CD4-positive, alpha-beta T cell treated with Interferon alpha-2 for 1 hour (primary cell): ENCODE results near the gene RNF225.
"Not testable (repeated sequence)": the region's sequence is repeated elsewhere in the genome, so short reads cannot be mapped to it uniquely, and the experiment has no call there.

Experiments
- DNase-seq, 2 donors: peaks; one replicate each; pipeline ENCODE4 v3.0.0-alpha.2; 2020 to 2022

Gene RNF225

DNA sequence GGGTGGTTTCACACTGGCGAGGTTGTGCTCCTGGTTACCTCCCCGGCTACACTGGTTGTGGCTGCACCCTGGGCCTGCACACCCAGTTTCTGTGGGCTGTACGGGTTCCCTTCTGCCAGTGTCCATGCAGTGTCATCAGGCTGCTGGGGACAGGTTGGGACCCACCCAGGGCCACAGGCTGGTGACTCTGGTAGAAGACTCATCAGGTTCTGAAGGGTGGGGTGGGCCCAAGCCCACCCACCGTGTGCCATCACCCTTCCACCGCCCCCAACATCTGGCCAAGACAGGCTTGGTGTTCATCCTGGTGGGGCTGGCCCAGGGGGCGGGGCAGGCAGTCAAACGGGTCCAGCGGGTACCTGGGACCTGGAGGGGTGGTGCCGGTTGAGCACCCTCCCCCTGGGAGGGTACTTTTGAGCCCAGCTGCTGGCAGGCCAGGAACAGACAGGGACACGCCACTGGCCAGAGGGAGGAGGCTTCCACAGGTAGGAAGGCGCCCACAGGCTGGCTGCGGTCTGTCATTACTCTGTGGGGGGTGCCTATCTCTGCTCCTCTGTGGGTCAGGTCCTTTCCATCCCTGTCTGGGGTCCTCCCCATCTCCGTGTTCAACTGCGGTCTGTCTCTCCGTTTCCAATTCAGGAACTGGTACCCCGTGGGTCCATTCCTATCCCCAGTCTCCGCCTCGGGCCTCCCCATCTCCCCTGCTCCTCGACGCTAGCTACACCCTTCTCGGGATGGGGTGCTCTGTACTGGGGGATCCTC lies at the start of gene RNF225:
RNF225 (plus strand) TSS at position 437 of the 759 bp plus-strand sequence. CDS start 434 bp downstream, outside the sequence.
- no peak for DNase-seq

DNA sequence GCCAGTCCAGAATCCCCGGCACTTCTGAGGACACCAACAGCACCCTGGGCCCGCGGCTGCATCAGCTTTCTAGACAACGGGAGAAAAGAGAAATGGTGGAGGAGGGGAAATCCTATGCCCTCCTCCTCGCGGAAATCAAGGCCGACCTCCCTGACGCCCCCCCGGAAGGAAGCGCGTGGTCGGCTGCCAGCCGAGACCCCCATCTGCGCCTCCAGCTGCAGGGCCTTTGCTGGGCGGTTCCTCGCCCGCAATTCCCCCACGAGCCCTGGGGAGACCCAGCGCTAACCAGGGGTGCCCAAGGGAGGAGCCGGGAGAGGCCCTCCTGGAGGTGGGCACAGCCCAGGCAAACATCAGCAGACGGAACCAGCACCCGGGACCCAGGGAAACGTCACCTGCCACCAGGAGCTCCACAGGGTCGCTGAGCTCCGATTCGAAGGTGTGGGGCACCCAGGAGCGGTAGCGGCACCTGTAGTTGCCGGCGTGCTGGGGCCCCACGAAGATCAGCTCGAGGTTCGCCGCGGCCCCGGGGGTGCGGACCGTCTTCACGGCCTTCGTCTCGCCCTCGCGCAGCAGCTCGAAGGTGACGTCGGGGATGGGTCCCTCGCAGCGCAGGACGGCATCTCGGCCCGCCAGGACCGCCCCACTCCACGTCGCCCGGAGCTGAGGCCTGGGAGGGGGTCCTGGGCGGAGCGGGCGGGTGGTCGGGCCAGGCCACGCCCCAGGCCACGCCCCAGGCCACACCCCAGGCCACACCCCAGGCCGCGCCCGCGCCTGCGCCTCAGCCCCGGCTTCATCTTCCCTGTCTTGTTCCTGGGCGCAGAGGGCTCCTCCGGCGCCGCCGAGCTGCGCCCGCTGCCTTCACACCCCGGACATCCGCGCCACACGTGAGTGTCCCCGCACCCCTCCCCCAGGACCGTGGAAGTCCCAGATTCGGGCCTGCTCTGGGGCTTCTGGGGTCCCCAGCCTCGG lies 48.2 kb upstream of the RNF225 start:
- DNase-seq = peak; percentile 68 to 76

DNA sequence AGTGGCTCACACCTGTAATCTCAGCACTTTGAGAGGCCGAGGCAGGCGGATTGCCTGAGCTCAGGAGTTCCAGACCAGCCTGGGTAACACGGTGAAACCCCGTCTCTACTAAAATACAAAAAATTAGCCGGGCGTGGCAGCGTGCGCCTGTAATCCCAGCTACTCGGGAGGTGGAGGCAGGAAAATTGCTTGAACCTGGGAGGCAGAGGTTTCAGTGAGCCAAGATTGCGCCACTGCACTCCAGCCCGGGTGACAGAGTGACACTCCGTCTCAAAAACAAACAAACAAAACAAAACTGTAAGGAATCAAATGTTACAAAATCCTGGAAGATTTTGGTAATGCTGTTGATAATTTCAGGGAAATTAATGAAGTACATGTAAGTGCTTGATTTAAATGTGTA lies 47.4 kb upstream of the RNF225 start:
- not testable (repeated sequence) for DNase-seq

DNA sequence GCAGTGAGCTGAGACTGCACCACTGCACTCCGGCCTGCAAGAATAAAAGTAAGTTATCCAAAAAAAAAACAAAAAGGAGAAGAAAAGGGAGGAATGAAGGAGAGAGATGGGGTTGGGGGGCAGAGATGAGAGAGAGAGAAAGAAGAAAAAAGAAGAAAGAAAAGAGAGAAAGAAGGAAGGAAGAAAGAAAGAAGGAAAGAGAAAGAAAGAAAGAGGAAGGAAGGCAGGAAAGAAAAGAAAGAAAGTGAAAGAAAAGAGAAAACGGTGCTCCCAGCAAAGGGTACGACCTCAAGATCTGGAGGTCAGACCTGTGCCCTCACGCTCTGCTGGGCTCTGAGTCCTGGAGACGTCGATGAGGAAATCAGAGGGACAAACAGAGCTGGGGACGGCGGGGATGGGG lies 45.9 kb upstream of the RNF225 start:
- DNase-seq = no peak

DNA sequence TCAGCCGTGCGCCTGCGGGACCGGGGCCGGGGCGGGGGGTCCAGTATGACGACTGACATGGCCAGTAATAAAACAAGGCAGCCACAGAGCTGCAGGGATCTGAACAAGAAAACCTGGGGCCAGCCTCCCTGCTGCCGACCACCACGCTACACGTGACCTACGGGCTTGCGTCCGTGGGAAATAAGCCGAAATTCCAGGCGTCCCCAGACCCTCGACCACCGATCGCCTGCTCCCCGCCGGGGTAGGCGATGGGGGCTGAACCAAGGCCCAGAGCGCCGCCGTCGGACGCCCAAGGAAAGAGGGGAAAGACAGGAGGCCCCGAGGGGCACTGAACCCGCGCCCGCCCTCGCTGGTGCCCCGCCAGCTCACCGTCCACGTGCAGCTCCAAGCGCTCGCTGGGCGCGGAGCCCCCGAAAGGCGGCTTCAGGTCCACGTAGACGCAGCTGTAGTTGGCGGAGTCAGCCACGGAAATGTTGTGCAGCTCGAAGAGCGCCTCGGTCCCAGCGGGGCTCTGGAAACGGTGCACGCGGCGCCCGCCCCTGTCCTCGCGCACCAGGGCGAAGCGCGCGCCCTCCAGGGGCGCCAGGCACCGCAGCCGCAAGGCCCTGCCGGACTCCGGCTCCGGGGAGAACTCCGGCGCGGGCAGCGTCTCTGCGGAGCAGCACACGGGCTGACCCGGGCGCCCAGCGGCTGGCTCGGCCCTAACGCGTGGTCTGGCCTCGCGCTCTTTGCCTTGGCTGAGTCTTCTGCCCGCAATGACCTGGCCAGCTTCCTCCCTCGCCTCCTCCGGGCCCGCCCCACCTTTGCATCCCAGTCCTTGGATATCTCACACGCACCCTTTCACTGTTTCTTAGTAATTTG lies 45.2 kb upstream of the RNF225 start:
- DNase-seq = no peak

DNA sequence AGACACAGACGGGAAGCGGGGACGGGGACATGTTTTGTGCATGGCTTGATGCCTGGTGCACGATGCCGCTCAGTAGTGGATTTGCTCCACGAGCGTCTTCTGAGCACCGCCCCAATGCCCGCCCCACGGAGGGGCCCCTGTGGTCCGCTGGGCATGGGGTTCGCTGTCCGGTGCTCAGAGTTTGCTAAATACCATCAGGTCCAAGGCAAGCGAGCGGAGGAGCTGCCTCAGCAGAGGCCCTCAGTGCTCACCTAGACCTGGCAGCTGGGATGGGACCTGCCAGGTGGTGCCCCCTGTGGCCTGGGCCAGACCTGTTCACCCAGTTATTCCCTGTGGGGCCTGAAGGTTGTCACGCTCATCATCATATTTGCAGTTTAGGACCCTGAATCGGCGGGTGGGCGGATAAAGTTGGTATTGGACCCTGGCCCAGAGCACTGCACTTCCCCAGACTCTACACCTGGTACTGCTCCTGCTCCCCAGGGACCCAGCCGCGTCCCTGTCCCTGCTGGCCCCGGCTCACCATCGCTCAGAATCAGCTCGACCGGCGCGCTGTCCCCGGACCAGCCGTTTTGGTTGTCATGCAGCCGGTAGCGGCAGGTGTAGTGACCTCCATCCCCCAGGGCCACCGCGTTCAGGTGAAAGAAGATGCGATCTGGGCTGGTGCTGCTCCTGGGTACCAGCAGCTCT lies 44.4 kb upstream of the RNF225 start:
- no peak for DNase-seq

DNA sequence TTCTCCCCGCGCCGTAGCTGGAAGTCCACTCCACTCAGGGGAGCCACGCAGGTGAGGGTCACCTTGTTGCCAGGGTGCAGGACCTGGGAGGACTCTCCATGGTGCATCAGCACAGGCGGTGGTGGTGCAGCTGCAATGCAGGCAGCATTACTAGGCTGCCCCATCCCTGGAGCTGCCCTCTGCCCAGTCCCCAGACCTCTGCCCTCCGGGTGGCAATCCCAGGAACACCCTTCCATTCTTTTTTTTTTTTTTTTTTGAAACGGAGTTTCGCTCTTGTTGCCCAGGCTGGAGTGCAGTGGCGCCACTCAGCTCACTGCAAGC lies 43.9 kb upstream of the RNF225 start:
- DNase-seq = no peak

DNA sequence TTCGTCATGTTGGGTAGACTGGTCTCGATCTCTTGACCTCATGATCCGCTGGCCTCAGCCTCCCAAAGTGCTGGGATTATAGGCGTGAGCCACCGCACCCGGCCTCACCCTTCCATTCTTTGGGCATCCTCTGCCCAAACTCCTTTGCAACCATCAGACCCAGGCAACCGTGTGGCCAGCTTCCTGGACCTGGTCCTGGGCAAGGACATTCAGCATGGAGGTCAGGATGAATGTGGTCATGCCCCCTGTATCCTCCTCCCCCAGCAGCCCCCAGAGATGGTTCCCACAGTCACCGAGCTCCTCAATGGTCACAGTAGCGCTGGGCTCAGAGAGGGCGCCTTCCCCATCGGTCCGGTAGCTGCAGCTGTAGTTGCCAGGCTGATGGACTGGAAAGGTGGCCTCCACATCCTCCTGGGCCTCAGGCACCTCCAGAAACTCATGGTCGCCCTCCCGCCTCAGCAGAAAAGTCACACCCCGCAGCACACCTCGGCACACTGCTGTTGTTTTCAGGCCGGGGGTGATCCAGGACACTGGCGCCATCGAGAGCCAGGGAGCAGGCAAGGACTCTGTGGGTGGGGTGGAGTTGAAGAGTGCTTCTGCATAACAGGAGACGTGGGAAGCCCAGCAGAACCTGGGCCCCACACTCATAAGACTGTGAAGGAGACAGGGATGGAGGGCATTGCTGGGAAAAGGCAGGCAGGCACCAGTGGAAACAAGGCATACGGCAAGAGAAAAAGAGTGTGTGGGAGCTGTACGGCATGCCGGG lies 43.3 kb upstream of the RNF225 start:
- no peak for DNase-seq

DNA sequence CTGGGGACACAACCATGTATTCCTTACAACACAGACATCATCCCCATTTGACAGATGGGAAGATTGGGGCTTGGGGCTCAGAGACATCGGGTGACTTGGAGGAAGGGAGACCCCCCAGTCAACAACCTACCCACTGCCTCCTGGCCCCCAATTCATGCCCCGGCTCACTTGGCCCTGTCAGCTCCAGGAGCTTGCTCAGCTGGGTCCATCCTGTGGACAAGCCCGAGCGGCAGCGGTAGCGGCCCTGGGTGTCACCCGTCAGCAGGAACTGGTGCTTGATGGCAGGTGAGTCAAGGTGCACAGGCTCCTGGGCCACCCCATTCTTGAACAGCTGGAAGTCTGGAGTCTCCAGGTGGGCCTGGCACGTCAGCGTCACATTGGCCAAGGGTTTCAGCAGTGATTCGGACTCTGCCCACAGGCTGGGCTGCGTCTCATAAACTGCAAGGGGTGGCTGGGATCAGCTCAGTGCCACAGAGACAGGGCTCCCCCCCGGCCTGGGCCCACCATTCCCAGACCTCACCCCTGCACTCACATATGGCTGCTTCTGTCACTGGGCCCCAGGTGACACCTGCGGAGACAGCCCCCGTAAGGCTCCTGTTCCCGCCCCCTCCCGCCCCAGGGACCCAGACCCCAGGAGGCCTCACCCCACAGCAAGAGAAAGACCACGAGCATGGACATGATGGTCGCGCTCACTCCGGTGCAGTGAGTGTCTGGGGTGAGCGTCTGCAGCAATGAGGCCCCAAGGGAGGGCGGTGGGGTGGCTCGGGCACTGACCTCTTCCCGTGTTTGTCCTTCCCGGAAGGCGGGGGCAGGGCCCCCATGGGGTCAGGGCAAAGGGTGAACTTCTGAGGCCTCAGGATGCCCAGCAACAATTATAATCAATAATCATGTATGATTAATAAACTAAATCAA lies 42.4 kb upstream of the RNF225 start, which contains the start of gene A1BG:
A1BG (minus strand) TSS at position 733 of the 912 bp plus-strand sequence; CDS start at position 678, 55 bp downstream.
- DNase-seq = no peak

DNA sequence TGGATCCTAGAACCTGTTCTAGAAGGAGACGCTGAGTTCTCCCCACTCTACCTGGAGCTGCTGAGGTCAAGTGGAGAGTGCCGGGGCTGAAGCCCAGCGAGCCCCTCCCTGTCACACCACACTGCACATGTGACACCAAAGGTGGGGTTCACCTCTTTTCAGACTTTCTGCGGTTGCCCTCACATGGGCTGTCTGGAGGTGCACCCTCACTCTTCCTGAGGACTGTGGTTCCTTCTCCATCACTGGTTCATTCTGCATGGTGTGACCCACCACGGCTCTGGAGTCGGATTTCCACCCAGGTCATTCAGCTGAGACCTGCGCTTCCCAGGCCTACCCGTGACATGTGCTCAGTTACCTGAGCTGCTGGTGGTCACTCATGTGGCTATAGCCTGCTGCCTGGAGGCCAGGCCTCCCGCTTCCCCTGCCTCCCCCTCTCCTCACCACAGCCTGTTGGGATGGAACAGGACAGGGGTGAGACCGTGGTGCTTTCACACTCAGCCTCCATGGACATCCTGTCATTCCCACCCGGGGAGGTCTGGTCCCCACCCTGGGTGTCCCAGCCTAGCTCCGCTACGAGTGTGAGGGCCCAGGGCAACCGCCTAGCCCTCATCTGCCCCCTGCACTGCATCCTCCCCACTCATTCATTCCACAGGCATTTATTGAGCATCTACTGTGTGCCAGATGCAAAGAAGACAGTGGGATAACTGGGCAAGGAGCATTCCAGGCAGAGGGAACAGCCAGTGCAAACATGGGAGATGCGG lies 41.6 kb upstream of the RNF225 start:
- no peak for DNase-seq

DNA sequence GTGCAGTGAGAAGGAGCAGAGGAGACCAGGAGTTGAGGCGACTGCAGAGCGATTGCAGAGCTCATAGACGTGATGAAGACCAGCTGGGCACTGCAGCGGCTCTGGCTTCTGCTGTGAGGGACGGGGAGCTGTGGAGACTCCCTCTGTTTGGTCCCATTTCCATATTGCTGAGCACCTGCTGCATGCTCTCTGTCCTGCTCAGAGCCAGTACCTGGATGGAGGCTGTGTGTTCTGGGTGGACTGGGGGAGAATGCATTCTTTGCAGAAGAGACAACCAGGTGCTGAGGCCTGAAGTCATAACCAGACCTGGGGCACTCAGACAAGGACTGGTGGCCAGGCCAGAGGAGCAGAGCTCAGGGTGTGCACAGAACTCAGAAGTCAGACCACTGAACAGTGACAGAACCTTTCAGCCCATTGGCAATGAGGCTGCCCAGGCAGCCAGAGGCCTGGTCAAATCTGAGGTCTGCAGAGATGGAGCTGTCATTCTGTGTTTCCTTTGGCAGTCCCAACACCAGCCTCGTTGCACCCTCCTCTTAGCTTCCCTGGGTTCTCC lies 40.9 kb upstream of the RNF225 start:
- DNase-seq = no peak

DNA sequence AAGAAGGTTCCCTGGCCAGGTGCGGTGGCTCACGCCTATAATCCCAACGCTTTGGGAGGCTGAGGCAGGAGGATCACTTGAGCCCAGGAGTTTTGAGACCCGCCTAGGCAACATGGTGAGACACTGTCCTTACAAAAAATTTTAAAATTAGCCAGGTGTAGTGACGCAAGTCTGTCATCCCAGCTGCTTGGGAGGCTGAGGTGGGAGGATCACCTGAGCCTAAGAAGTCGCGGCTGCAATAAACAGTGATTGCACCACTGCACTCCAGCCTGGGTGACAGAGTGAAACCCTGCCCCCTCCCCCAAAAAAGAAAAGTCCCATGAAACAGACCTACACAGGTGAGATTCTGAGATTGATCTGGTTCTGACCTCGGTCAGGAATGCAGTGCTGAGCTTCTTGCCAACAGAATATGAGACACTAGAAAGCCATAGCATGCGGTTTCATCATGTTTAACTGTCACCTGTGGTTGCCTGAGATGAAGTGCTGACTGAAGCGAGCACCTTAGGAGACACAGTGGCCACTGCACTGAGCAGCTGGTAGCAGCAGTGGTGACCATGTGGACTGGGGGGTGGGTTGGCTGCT lies 40.1 kb upstream of the RNF225 start:
- no peak for DNase-seq

DNA sequence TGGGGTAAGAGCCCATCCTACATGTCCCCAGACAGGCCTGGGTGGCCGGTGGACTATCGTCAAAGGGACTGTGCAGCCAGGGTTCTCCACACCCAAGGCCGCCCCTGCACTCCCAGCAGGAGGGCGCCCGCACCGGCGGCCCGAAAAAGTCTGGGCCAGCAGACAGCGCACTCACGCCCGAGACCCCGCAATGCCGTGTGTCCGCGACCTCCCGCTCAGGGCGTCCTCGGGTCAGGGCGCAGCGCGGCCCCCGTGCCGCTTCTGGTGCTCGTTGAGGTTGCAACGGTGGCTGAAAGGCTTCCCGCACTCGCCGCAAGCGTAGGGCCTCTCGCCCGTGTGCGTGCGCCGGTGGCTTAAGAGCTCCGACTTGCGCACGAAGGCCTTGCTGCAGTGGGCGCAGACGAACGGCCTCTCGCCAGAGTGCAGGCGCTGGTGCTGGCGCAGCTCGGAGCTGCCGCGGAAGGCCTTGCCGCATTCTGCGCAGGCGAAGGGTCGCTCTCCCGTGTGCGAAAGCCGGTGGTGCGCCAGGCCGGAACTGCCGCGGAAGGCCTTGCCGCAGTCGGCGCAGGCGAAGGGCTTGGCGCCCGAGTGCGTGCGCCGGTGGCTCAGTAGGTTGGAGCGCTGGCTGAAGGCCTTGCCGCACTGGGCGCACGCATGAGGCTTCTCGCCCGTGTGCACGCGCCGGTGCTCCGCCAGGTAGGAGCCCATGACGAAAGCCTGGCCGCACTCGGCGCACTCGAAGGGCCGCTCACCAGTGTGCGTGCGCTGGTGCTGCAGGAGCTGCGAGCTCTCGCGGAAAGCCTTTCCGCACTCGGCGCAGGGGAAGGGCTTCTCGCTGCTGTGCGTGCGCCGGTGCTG lies 39.3 kb upstream of the RNF225 start:
- peak in 1 of 2 donors; percentile 39 for DNase-seq

DNA sequence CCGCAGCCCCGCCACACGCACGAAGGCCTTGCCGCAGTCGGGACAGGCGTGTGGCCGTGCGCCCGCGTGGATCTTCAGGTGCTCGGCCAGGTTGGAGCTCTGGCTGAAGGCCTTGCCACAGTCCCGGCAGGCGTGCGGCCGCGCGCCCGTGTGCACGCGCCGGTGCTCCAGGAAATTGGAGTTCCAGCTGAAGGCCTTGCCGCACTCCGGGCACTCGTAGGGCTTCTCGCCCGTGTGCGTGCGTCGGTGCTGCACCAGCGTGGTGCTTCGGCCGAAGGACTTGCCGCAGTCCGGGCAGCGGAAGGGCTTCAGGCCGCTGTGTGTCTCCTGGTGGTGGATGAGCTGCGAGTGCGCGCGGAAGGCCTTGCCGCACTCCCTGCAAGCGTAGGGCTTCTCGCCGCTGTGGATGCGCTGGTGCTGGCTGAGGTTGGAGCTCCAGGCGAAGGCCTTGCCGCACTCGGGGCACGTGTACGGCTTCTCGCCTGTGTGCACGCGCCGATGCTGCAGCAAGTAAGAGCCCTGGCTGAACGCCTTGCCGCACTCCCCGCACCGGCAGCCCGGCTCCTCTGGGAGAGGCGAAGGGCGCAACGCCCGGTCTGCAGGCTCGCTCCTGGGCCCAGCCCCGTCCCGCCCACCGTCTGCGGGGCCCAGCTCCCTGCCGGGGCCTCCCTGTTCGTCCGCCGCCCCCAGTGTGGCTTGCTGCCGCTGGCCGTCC lies 38.5 kb upstream of the RNF225 start:
- no peak for DNase-seq

DNA sequence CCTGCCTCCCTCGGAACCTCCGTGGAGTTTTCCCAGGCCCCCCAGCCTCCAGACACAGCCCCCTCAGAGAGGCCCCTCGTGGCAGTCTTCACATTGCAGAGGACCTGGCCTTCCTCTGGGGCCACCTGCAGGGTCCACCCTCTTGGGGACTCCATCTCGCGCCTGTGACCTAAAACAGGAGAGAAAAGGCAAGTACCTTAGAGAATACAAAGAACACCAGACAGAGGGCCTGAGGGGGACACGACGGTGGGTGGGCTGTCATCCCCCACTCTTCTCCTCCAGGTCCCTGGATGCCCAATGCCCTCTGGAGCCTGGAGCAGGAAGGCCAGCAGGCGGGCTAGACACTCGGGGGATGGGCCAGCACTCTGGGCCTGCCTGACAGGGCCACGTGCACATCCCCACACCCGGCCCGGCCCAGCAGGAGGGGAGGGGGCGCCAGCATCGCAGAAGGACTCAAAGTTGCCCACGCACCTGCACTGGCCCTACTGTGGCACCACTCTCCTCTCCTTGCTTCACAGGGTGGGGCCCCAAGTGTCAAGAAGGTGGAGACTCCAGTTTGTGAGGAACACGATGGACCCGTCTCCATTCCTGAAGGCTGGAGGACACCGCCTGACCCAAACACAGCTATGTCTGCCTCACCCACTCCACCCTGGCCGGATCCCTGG lies 37.8 kb upstream of the RNF225 start:
- DNase-seq = no peak

DNA sequence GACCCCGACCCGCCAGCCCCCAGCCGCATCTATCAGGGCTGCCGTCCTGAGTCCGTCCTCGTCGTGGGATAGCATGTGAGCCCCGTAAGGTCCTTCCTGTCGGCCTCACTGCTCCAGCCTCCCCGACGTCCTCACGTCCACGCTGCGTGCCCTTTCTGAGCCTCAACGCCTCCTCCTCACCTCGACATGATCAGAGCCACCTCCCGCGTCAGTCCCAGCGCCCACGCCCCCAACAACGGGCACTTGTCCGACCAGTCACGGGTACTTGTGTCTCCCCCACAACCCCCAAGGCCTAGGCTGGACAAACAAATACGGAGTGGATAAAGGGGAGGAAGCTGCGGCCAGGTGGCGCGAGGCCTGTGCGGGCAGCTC lies 33.6 kb upstream of the RNF225 start:
- DNase-seq = no peak
